ENCODE results near the gene CLIP4.

Gene CLIP4

DNA sequence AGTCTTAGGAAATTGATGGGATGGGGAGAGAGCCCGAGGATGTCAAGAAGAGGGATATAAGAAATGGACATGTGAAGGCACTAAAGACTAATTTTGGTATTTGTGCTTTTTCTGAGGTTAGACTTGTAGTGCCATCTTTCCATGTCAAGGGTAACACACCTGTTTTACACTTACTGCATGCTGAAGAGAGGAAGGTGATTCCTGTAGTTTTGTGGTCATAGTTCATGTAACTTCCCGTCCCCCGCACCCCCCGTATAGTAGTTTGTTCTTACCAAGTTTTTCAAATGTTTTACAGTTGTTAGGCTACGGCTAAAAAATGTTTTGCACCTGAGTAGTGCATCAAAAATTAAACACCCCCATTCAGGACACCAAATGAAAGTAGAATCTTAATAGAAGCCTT, 73.8 kb downstream of the CLIP4 start:
- DNase-seq (ENCODE audit: low read depth) = no peak

DNA sequence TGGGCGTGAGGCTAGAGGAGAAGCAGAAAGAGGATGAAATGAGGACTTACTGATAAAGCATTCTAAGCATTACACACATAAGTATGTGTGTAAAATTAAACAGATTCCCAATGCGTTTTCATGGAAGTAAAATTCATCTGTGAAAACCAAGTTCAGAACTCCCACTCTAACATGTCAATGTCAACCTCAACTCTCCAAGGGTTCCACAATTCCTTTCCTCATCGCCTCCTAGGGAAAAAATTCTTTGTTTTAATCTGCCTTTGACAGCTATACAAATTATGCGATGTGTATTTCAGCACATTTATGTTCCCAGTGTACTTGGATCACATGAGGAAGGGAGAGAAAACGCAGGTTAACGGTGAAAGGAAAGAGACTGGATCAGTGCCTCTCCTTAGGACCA, 76.6 kb downstream of the CLIP4 start:
- DNase-seq (ENCODE audit: low read depth) = no peak

DNA sequence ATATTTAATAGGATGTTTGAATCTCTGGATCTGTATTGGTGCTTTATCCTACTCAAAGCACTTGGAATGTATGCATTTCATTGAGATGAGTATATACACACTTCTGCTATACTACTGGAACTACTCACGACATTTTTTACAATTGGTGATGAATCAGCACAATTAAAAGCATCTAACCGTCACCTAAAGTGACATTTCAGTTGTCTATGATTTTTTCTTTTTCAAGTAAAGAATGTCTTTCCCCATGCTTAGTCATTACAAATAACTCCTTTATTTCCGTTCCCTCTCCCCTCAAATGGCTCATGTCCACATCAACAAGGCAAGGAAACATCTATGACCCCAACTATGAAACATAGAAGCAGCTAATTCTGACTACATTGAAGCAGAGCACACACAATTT, 77.3 kb downstream of the CLIP4 start:
- no peak for DNase-seq (ENCODE audit: low read depth)

DNA sequence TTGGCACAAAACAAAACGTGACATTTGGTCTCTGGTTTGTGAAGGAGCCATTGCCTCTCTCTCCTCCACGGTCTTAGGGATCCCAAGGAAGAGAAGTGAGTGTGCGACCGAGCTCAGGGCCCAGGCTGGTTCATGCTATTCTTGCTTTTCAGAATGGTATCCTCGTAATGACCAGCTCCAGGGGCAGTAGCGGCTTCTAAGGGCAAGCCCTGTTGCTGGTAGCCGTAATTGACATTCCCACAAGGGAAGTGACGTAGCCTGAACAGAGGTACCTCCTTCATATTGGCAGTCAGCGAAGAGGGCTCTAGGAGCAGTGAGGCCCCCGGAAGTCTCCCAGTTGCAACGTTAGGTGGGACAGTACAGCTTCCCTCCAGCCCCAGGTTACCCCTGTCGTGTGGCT, 77.9 kb downstream of the CLIP4 start:
- no peak for DNase-seq (ENCODE audit: low read depth)

DNA sequence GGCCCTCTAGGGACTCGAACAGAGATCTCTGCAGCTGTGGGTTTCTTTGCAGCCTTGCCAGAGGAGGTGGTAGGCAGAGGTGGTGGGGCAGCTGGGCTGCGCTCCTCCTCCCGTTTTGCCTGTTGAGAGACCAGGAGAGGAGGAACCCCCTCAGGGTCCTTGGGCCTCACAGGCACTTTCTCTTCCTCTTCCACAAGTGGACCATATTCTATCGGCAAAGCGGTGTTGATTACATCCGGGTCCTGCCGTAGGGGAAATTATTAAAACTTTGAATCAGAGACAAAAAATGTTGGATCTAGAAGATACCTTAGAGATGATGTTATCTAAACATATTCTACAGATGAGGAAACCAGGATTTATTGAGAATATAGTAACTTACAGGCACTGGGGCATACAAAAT, 78.5 kb downstream of the CLIP4 start:
- no peak for DNase-seq (ENCODE audit: low read depth)

DNA sequence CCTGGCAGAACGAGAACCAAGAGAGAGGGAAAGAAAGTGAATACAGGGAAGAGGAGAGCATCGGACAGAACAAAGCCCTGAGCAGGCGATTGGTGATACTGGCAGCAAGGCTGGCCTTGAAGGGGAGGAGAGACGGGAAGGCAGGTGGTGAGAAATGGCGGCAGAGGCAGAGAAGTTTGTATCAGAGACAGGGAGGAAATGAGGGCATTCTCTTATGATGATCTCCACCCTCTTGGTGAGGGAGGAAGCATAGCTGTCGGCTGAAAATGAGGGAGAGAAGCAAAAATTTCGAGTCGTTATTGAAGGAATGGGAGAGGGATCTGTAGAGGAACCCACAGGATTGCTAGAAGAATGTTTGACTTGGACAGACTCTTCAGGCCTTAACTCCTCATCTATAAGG, 80.6 kb downstream of the CLIP4 start:
- DNase-seq (ENCODE audit: low read depth) = no peak

DNA sequence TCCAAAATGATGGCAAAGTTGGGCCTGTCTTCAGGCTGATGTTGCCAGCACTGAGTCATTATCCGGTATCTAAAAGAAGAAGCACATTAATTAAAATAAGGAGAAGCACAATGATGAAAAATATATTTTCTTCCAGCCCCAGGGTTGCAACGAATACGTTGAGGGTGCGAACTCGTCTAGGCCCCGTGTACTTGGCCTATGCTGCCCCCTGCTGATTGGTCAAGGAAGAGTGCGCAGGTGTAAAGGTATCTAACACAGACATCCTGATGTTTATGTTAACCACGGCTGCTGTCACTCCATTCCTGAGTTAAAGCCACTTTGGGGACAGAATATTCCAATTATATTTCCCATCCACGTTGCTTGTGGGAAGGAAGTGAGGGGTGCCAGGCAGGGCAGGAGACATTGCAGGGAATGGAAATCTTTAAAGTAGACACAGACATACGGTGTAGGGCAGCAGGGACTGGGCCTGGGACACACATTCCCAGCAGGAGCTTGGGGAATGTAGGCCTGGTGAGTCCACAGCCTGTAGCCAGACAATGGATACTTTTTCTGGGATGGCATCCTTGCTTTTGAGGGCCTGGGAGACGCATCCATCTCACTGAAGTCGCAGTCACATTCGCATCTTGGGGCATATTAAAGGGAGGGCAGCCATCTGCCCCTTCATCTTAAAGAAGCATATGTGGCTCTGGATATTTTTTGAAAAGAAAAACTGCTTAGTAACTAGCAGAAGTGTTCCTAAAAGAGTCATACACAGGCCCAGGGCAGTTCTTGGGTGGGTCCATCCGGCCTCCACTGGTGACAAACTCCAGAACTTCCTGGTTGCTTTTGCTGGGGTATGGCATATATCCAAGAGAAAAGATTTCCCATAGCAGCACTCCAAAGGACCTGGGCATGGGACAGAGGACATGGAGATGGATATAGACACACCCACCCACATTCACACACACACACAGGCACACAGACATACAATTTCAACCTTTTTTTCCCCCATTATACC, 81.9 kb downstream of the CLIP4 start:
- peak; percentile 53 for DNase-seq (ENCODE audit: low read depth)

DNA sequence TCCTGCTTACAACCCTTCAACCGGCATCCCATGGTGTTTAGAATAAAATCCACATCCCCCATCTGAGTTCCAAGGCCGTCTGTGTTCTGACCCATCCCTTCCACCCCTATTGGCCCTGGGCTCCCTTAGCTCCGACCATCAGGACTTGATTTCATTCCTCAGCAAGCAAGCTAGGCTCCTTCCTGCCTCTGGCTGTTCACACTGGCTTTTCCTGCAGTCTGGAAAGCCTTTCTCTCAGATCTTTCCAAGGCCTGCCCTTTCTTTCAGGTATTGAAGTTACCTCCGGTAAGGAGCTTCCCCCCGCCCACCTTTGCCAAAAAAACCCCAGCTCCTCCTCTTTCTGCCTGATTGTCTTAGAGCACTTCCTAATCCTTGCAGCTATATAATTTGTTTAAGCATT, 86.8 kb downstream of the CLIP4 start:
- no peak for DNase-seq (ENCODE audit: low read depth)

DNA sequence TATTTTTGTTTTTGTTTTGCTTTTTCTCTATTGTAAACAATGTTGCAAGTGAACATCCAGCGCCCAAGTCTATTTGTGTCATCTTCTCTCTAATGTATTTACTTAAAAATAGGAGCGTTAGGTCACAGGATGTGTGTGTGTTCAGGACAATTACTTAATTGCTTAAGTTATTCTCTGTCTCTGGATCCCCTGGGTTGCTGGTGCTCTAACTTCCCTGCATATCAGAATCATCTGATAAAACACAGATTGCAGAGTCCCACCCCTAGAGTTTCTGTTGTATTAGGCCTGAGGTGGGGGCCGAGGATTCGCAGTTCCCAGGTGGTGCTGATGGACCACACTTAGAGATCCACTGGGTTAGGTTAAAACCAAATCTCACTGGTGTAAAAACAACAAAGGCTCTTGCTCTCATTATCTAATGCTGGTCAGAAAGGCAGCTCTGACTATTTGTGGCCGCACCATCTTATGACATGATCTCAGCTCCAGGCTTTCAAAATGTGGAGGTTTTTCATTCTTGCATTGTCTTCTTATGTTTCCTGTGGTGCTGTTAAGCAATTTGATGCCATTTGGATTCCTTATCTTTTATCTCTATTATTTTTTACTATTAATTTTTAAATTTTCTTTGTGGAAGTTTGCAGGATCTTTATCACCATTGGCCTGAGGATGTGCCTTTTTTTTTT, 87.7 kb downstream of the CLIP4 start:
- DNase-seq (ENCODE audit: low read depth) = no peak

DNA sequence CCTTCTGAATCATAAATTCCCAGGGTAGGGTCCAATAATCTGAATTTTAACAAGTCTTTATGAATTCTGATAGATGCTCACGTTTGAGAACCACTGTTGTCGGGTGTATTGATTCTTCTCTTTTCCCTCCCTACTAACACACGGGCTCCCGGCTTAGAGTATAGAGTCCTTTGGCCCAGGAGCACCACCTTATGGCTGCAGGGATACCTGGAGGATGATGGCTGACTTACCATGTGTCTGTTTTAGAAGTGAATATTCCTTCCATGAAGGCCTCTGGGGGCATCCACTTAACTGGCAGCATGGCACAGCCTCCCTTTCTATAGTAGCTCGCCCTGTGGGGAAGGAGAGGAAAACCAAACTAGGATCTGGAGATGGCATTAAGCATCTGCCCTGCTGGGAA, 91.7 kb downstream of the CLIP4 start:
- DNase-seq (ENCODE audit: low read depth) = no peak

DNA sequence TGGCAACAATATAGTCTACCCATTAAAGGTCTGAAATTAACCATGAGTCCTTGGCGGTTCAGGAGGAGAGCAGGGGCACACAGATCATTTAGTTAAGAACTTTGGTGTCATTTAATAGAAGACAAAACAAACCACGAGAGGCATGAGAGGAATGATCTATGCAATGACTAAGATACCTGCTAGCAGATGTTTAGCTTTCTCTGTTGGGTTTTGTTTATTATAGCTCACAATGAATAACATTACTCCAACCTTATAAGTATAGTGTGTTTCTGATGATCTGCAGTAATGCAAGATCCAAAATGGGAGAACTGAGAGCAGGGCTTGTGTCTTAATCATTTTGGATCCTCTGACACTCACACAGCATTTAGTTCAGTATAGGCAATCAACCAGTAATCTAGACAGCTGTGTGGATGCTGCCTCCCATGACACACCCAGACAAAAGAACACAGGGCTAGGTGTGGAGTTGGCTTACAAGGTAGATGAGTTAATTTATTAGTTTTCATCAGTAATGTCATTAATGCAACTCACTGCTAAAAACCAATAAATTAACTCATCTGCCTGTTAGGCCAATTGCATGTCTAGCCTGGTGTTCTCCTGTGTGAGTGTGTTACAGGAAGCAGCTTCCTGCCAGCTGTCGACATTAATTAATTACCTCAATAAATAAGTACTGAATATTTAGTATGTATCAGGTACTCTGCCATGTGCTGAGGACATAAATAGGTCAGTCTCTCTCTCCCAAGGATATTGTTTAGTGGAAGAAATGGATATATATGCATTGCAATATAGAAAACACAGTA, 92.3 kb downstream of the CLIP4 start:
- no peak for DNase-seq (ENCODE audit: low read depth)

DNA sequence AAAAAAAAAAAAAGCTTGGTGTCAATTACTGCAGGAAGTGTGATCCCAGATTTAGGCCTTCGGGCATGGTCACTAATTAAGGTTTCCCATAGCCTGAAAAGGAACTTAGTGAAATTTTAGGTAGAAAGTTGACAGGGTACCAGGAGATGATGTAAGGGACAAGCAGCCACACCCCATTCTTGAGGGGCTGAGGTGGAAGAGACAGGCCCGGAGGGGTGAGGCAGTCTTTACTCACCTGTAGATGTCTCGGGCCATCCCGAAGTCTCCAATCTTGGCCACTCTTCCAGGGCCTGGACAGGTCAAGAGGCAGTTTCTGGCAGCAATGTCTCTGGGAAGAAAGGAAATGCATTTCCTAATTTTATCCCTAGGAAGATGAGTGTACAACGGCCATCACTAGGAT, 94.3 kb downstream of the CLIP4 start:
- DNase-seq (ENCODE audit: low read depth) = no peak

DNA sequence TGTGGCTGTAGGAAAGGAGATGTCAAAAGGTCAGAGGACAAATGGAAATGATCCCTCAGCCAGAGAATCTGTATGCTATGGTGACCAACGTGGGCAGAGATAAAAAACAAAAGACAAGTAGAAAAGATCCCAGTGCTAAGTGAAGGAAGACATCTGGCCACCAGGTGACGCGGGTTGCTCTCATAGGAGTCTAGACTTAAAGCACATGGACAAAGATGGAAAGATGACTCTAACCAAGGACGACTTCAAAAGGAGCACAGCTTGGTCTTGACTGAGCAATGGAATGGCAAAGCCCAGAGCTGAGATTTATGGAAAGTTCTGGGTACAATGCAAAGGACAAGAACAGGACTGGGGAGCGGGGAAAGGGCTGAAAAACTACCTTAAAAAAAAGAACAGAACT, 96.8 kb downstream of the CLIP4 start:
- DNase-seq (ENCODE audit: low read depth) = no peak

DNA sequence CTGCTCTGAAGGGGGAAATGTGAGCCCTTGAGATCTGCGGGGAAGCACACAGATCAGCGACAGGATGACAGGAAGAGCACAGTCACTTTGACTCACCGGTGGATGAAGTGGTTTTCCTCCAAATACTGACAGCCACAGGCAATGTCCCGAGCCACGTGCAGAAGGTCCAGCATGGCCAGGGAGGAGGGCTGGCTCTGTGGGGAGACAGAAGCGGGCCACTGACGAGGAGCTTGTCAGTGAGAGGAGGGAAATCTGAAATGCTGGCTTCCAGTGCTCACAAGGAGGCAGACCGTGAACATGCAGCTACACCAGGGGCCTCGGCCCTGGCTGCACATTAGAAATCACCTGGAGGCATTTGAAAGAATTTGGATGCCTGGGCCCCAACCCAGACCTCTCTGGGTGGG, 98.7 kb downstream of the CLIP4 start:
- DNase-seq (ENCODE audit: low read depth) = no peak

DNA sequence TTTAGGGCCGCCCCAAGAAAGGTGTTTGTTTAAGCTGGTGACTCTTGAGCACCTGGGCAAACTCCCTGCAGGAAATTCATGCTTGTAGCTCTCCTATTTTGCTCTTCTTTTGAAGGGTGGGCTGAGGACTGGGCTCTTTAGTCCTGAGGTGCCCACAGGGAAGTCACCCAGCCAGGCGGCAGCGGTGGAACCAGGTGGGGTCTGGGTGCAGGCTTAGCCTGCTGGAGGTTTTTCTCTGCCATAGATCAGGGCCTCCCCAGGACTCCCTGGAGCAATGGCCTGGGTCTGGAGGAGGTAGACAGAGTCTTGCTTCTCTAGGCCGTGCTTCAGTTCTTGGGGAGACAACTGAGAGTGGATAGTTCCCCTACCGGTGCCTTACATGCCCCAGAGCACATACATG, 99.9 kb downstream of the CLIP4 start:
- DNase-seq (ENCODE audit: low read depth) = no peak

DNA sequence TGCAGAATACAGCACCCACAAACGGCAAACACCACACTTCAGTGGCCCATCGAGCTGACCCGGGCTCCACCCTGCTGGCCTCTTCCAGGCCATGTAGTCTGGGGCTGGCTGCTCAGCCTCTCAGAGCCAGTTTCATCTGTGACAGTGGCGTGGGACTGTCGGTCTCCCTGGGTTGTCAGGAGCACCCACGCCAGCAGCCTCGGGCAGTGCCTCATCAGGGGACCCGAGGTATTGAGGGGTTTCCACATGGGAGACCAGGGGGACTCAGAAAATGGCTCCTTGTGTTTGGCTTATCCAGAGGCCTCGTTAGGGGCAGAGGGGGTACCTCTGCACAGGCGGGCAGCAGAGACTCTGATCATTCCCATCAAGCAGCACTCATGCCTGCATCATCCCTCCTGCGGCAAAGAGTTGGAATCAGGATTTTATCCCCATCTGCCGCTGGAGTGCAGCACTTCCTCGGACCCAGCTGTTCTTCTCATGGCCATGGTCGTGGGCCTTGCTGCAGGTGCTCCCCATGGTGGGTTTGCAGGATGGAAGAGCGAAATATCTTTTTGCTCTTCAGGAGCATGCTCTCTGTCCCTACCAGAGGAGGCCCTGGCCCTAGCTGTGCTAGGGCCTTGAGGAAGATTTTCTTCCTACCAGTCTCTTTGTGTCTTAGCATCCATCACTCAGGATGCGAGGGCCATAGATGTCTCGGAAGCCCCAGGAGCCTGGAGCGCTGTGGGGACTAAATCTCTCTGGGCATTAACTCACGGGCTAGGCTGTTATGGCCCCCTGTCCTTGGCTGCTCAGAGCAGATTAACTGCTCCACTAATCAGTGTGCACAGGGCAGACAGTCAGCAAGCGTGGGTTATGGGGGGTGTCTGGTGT, 100.8 kb downstream of the CLIP4 start:
- DNase-seq (ENCODE audit: low read depth) = no peak

DNA sequence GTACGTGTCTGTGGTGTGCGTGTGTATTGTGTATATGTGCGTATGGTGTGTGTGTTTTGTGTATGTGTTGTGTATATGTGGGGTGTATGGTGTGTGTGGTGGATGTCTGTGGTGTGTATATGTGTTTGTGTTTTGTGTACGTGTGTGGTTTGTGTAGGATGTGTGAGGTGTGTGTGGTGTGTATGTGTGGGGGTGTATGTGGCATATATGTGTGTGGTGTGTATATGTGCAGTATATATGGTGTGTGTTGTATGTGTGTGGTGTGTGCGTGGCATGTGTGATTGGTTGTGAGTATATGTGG, 101.3 kb downstream of the CLIP4 start:
- DNase-seq (ENCODE audit: low read depth) = no peak

DNA sequence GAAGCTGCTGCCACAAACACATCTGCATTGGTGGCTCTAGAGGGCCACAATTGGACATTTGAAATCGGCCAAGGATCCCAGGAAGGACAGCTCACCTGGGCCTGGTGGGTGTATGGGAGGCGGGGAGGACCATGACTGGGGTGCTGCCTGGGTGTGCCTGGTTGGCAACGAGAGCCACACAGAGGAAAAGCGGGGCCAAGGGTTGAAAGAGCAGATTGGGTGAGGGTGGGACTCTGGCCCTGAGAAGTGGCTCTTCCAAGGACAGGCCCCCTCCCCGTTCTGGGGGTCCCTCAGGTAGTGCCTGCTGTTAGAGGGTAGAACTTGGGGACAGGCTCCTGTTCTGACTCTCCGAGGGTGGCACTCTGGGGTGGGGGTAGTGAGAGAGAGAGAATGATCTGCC, 102.9 kb downstream of the CLIP4 start:
- DNase-seq (ENCODE audit: low read depth) = no peak

DNA sequence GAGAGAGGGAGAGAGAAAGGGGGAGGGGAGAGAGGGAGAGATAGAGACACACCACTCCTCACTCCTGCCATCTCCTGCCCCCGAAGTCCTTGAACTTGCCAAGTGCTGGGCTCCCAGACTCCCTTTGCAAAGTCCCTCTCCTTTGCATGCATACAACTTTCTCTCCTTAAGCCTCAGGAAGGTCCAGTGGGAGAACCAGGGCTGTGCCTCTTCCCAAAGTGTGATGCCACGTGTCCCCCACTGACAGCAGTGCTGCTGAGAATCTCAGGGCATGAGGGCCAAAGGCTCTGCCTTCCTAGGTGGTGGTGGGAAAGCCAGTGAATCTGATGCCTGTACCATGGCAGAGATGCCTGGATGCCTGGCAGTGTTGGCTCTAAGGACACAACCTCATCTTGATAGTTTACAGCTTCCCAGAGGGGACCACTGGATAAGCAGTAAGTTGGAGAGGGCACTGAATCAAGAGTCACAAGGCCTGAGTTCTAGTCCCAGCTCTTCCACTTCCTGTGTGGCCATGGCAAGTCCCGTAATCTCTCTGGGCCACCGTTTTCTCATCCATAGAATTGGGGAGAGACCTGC, 103.4 kb downstream of the CLIP4 start:
- no peak for DNase-seq (ENCODE audit: low read depth)

DNA sequence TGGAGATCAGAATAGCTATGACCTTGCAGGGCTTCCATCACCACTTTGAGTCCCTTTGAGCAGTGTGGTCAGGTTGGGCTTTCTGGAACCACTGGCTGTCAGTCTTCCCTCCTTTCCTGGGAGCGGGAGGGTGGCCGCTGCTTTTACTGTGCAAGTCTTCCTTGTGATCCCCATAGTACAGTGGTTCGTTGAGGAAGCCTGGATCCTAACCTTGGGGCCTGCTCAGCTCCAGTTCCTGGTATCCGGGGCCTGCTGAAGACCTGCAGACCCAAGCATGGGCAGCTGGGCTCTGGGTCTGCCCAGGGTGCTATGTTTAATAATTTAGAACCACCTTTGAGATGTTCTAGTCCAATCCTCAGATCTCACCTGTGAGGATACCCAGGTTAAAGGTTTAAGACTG, 104.2 kb downstream of the CLIP4 start:
- no peak for DNase-seq (ENCODE audit: low read depth)

DNA sequence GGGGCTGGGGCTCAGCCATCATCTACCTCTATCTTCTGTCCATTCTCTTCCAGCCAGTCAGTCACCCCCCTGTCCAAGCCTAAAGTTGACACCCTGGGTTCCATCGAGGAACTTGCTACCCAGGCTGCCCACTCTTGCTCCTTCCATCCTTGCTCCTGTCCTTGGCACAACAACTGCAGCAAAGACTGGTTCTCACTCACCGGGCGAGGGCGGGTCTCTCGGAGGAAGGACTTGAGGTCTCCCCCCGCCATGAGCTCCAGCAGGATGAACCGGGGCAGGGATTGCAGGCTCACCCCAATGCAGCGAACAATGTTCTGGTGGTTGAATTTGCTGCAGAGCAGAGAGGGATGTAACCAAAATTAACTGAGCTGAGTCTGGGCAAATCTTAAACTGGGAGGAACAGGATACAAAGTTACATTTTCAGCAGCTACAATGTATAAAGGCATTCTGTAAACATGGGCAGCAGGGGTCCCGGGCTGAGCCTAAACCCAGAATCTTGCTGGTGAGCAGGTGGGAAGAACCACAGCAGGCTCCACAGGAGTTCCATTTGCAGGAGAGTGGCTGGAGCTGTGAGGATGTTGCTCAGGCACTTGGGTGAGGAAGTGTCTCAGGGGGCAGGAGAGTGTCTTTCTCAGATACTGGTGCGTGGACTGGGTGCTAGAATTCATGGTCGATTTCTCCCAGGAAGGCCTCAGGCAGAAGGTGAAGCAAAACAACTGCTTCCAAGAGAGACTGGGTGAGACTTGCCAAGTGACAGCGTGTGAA, 105.5 kb downstream of the CLIP4 start:
- no peak for DNase-seq (ENCODE audit: low read depth)
